Measurements from ENCODE around the gene NAA38. TPM values are rescaled to one million over a fixed set of nuclear protein-coding genes. Genes with fewer than 3 reads are reported as not detected.

Gene NAA38
- total RNA-seq, 1 donor, result 29.7 TPM

DNA sequence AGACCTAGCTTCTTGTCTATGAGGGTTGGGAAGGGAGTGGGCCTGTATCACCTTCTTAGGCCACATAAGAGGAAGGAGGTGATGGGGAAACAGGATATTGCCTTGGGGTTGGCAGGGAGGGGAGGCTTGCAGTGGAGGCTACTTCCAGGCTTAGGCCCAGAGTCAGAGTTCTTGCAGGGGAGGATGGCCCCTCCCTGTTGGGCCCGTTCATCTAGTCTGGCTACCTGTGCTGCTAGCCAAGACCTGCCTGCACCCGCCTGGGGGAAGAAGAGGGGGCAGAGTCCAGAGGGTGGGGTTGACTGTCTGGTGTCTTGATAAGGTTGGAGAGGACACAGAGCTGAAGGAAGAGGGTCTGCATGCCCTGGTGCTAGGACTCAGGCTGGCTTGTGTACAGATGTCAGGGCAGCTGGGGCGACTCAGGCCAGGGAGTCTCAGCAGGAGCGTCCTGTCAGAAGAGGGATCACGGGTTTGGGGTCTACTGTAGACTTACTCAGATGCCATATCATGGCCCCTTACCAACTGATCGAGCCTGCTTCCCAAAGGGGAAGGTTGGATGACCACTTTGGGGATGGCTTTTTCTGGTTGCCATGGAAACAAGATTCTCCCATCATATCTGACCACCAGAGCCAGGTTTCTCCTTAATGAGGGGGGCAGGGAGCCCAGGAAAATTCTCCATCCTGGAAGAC, 18.0 kb downstream of the NAA38 start:
- Histone ChIP-seq H3K36me3 (ENCODE audit: insufficient read depth, low read length) (peaks cover 9% of the 10 kb centered on the region), H2AFZ (ENCODE audit: low read length) (no peak overlapping the region), H3K79me2 (ENCODE audit: insufficient read depth, low read length) (peaks cover 19% of the 10 kb centered on the region), H3K9me3 (ENCODE audit: low read depth, low read length) (no peaks in the 10 kb centered on the region), H3K27ac (ENCODE audit: low read depth, low read length) (no peak overlapping the region), H3K4me1 (ENCODE audit: insufficient read depth, low read length) (peaks cover 45% of the 10 kb centered on the region), H3K4me3 (ENCODE audit: insufficient read depth, low read length) (no peak overlapping the region), H3K27me3 (ENCODE audit: insufficient read depth, low read length) (no peaks in the 10 kb centered on the region), H3K4me2 (ENCODE audit: insufficient read depth, low read length) (peak overlapping the region; percentile 71), H4K20me1 (ENCODE audit: insufficient read depth, low read length) (peaks cover 27% of the 10 kb centered on the region)
- no peak for DNase-seq (ENCODE audit: insufficient read length, low spot score, missing footprints)
- TF ChIP-seq, protein P1, sequence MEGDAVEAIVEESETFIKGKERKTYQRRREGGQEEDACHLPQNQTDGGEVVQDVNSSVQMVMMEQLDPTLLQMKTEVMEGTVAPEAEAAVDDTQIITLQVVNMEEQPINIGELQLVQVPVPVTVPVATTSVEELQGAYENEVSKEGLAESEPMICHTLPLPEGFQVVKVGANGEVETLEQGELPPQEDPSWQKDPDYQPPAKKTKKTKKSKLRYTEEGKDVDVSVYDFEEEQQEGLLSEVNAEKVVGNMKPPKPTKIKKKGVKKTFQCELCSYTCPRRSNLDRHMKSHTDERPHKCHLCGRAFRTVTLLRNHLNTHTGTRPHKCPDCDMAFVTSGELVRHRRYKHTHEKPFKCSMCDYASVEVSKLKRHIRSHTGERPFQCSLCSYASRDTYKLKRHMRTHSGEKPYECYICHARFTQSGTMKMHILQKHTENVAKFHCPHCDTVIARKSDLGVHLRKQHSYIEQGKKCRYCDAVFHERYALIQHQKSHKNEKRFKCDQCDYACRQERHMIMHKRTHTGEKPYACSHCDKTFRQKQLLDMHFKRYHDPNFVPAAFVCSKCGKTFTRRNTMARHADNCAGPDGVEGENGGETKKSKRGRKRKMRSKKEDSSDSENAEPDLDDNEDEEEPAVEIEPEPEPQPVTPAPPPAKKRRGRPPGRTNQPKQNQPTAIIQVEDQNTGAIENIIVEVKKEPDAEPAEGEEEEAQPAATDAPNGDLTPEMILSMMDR (IDR thresholded peaks at IDR 0.05; ENCODE audit: extremely low read depth, low read depth, low read length), result no peak

DNA sequence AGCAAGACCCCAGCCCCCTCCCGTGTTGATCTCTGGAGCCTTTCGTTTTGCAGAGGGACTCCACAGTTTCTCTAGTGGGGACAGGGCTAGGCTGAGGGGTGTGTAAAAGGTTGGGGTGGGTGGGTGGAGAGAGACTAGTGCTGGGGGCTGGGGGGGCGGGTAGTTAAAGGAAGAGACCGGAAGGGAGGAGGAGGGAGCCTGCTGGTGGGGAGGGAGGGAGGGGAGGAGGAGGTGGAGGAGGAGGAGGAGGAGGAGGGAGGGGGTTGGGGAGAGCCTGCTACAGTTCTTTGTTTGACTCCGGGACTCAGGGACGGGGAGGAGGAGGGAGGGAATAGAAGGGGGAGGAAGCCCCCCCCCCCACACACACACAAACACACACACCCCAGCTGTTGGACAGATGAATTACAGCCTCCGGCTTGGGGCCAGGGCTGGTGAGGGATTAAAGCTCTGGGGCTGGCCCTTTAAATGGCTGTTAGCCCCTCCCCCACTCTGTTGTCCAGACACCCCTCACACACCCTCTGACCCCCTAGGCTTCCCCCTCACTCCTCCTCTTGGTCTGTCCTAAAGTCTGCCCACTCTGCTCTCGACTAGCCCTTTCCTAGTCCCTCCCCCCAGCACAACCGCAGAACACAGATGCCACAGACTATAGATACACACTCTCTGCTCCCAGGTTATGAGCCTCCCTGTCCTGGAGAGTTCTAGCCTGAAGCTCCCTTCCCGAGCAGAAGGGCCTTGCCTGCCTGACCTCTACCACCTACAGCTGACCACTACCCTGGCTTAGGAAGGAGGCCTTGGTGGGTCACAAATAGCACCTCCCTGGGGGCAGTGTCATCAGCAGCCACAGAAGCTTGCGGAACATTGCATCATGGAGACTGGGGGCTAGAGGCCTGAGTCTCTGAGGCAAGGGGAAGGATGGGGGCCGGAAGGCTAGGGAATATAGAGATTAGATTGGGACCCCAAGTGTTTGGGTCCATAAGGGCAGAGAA, 19.0 kb downstream of the NAA38 start:
- TF ChIP-seq, protein P1 (IDR thresholded peaks at IDR 0.05; ENCODE audit: extremely low read depth, low read depth, low read length), result no peak
- no peak for DNase-seq (ENCODE audit: insufficient read length, low spot score, missing footprints)
- peaks cover 27% of the 10 kb centered on the region for H4K20me1 ChIP-seq (ENCODE audit: insufficient read depth, low read length)
- H3K27ac ChIP-seq (ENCODE audit: low read depth, low read length), result peak overlapping the region; percentile 39
- no peaks in the 10 kb centered on the region for H3K9me3 ChIP-seq (ENCODE audit: low read depth, low read length)
- peak overlapping the region; percentile 57 for H3K4me3 ChIP-seq (ENCODE audit: insufficient read depth, low read length)
- peaks cover 50% of the 10 kb centered on the region for H3K4me1 ChIP-seq (ENCODE audit: insufficient read depth, low read length)
- H3K79me2 ChIP-seq (ENCODE audit: insufficient read depth, low read length), result peaks cover 16% of the 10 kb centered on the region
- H3K36me3 ChIP-seq (ENCODE audit: insufficient read depth, low read length), result peaks cover 9% of the 10 kb centered on the region
- H2AFZ ChIP-seq (ENCODE audit: low read length), result no peak overlapping the region
- H3K4me2 ChIP-seq (ENCODE audit: insufficient read depth, low read length), result peak overlapping the region; percentile 86
- no peaks in the 10 kb centered on the region for H3K27me3 ChIP-seq (ENCODE audit: insufficient read depth, low read length)

DNA sequence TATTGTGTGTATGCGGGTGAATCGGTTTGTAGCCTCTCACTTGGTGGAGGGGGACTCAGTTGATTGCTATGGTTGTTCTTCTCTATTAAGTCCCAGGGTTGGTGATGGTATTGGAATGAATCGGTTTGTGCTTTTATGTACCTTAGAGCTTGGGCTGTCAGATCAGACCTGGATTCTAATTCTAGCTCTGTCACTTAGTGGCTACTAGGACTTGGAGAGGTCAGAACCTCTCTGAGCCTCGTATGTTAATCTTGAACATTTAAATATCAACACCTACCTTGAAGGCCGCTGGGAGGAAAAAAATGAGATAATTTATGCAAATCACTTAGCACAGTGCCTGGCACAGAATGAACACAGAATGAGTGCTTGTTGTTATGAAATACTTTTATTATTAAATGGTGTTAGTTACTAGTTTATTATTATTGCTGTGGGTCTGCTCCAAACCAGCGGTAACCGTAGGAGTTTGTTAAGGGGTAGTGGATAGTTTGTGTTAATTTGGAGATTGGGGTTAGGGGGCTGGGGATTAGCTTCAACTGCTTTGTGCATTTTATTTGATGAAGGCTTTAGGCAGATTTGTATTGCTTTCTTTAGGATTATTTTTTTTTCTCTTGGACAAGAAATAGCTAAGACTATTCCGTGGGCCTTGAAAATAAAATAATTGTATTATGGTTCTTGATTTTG, 19.8 kb downstream of the NAA38 start:
- peak overlapping the region; percentile 5 for H2AFZ ChIP-seq (ENCODE audit: low read length)

More for the DNA sequence above, 19.8 kb downstream of the NAA38 start:
- TF ChIP-seq, protein P1 (IDR thresholded peaks at IDR 0.05; ENCODE audit: extremely low read depth, low read depth, low read length), result no peak
- peak; percentile 71 for DNase-seq (ENCODE audit: insufficient read length, low spot score, missing footprints)
- H3K27ac ChIP-seq (ENCODE audit: low read depth, low read length), result peak overlapping the region; percentile 89
- peaks cover 47% of the 10 kb centered on the region for H3K4me1 ChIP-seq (ENCODE audit: insufficient read depth, low read length)
- no peaks in the 10 kb centered on the region for H3K9me3 ChIP-seq (ENCODE audit: low read depth, low read length)
- peaks cover 9% of the 10 kb centered on the region for H3K36me3 ChIP-seq (ENCODE audit: insufficient read depth, low read length)
- peaks cover 27% of the 10 kb centered on the region for H4K20me1 ChIP-seq (ENCODE audit: insufficient read depth, low read length)
- H3K4me3 ChIP-seq (ENCODE audit: insufficient read depth, low read length), result peak overlapping the region; percentile 75
- peak overlapping the region; percentile 86 for H3K4me2 ChIP-seq (ENCODE audit: insufficient read depth, low read length)
- H3K79me2 ChIP-seq (ENCODE audit: insufficient read depth, low read length), result peaks cover 16% of the 10 kb centered on the region
- no peaks in the 10 kb centered on the region for H3K27me3 ChIP-seq (ENCODE audit: insufficient read depth, low read length)
